Panc1 (cell line): ENCODE data around the gene TSC2.
"Not testable (repeated sequence)": the region's sequence is repeated elsewhere in the genome, so short reads cannot be mapped to it uniquely, and the experiment has no call there.

ENCODE experiments used
- CTCF ChIP-seq: fragments of 450-650 bp; IDR thresholded peaks from 2 replicates; pipeline ENCODE4 v1.5.1; 2017; ENCODE audit warnings: mild to moderate bottlenecking
- POLR2AphosphoS5 ChIP-seq: IDR thresholded peaks from 2 replicates; pipeline ENCODE4 v1.6.1; 2012; ENCODE audit warnings: mild to moderate bottlenecking, low read depth, low read length, moderate library complexity
- SIN3A ChIP-seq: IDR thresholded peaks from 2 replicates; pipeline ENCODE4 v1.6.1; 2012; ENCODE audit warnings: low read depth, mild to moderate bottlenecking, low read length, moderate library complexity, borderline replicate concordance; ENCODE audit not compliant: insufficient read depth

- TF ChIP-seq CTCF, POLR2AphosphoS5, SIN3A: not testable (repeated sequence)
These were observed 81.5 kb downstream of the TSC2 start for GRCh38 chr16:2129251-2129650.
